Stimulated activated CD8-positive, alpha-beta memory T cell treated with anti-CD3 and anti-CD28 coated beads, Interleukin-7, amount 100 ng/mL, for 1 hour (primary cell): ENCODE results near the gene LDAF1.
A peak's percentile ranks its signal among the peaks of the same experiment; 100 is the strongest.
"Not testable (repeated sequence)": the region's sequence is repeated elsewhere in the genome, so short reads cannot be mapped to it uniquely, and the experiment has no call there.

Source experiments
- DNase-seq, 2 donors: peaks; one replicate each; pipeline ENCODE4 v3.0.0-alpha.2; 2020; ENCODE audit warnings: low read depth in 2 of 2

The LDAF1 gene

DNA sequence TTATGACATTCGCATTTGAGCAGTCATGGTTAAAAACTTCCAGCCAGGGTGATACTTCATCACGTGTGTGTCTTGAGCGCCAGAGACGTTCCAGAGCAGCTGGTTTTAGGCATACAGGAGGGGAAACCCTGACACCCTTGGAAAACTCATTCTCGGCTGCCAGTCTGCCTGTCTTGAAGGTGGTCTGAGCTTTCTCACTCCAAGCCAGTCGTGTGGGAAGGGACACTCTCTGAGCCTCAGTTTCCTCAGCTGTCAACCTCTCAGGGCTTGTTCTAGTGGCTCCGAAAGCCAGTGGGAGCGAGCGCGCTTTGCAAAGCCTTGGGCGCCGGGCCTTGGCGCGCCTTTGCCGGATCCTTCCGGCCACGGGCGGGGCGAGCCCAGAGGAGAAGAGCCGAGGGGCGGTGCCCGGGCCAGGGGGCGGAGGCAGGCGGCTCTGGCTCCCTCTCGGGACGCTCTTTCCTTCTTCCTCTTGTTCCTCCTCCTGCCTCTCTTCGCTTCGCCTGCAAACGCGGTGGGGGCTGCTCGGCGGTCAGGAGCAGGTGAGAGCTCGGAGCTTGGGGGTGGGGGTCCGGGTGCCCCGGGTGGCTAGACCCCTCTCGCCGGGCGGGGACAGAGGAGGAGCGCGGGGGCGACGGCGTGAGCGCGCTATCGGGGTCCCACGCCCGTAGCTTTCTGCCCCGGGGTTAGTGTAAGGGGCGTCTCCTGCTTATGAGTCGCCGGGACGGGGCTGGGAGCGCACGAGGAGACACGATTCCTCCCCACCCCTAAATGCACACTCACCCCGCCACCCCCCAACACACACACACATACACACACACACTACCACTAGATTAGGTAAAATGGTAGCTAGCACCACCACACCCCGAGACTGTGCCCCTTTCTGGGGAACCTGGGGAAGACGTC, at the start of gene LDAF1:
Gene LDAF1, plus strand, starts transcription at position 467 of the 903 bp plus-strand sequence. CDS start 2,509 bp downstream, outside the sequence.
- DNase-seq, result peak; percentile 50 to 55

DNA sequence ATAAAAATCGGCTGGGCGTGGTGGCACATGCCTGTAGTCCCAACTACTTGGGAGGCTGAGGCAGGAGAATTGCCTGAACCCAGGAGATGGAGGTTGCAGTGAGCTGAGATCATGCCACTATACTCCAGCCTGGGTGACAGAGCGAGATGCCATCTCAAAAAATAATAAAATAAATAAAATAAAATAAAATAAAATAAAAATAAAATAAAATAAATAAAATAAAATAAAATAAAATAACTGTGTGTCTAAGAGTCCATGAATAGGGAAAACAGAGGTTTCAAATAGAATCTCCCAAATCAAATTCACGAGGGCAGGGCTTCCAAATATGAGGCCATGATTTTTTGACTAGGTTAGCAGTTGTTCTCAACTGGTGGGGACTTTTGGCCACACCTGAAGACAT, 42.9 kb upstream of the LDAF1 start:
- not testable (repeated sequence) for DNase-seq

DNA sequence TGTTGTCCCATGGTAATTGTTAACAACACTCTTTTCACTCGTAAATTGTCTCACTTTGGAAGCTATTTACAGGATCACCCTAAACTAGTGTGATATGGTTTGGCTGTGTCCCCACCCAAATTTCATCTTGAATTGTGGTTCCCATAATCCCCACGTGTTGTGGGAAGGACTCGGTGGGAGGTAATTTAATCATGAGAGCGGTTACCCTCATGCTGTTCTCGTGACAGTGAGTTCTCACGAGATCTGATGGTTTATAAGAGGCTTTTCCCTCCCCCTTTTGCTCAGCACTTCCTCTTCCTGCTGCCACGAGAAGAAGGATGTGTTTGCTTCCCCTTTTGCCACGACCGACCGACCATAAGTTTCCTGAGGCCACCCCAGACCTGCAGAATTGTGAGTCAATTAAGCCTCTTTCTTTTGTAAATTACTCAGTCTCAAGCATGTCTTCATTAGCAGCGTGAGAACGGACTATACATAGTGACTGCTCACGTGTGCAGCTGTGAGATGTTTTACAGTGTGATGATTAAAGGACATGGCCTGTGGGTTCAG, 42.3 kb upstream of the LDAF1 start:
- DNase-seq, result no peak

GRCh38 chr16:21117567-21117966, 40.9 kb upstream of the LDAF1 start:
- no peak for DNase-seq

- no peak for DNase-seq
These were observed 37.4 kb upstream of the LDAF1 start for GRCh38 chr16:21120976-21121520.

- no peak for DNase-seq
These were observed 33.3 kb upstream of the LDAF1 start for GRCh38 chr16:21125191-21125590.

- no peak for DNase-seq
These were observed 32.0 kb upstream of the LDAF1 start for GRCh38 chr16:21126518-21126917.

DNA sequence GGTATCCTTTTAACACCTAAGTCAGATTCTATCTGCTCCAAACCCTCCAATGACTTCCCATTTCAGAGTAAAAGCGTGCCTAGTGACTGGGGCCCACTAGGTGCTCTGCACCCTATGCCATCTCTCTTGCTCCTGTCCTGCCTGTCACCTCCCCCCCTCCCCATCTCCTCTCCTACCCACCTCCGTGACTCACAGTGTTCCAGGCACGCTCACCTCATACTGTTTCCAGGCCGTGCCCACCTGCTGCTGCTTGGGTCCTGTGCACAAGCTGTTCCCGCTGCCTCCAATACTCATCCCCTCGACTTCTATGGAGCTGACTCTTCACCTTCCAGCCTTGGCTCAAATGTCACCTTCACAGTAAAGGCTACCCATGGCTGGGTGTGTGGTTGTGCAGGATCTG, 29.5 kb upstream of the LDAF1 start:
- no peak for DNase-seq

GRCh38 chr16:21130811-21131210, 27.7 kb upstream of the LDAF1 start:
- no peak for DNase-seq

DNA sequence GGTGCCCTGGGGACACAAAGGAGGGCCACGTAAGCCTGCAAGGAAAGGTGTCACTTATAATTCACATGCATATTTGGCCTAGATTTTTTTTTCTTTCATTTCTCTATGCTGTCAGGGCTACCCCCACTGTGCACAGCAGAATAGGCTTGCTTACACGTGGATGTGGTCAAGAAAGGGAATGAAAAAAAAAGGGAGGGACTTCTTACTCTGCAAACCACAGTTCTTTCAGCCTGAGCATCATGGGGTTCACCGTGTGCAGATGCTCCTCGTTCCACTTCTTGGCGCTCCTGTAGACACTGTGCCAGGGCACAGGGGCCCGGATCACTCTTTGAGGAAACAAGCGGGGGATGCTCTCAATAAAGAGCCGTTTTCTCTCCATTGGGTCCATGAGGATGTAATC, 24.4 kb upstream of the LDAF1 start:
- DNase-seq, result no peak

GRCh38 chr16:21145738-21146137, 12.7 kb upstream of the LDAF1 start:
- no peak for DNase-seq

DNA sequence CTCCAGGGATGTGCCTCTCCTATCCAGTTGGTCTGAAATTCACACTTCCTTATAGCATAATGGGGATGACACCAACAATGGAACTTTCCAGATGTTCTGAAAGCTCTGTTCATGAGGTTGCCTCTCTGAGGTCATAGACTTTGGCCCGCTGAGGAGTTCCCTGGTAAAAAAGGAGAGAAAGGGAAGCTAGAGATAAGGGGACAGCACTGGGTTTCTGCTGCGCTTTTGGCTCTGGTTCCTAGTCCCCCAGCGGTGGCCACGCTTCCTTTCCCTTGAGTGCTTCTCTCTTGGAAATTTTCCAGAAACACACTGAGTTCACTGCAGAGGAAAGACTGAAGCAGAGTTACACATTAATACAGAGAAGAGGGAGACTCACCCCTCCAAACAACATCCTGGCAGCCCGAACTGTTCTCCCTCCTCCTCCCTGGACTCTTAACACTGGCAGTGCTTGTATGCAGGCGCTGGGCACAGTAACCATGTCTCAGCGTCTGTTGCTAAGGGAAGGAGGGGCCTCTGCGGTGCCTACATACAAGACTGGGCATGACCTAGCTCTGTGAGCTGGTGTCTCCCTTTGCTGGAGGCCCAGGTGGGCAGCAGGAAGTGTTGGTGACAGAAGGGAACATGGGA, 8.0 kb upstream of the LDAF1 start, which contains the start of gene DNAH3:
Gene DNAH3, minus strand, starts transcription at position 472 of the 627 bp plus-strand sequence. CDS start 527 bp downstream, outside the sequence.
- DNase-seq, result no peak

DNA sequence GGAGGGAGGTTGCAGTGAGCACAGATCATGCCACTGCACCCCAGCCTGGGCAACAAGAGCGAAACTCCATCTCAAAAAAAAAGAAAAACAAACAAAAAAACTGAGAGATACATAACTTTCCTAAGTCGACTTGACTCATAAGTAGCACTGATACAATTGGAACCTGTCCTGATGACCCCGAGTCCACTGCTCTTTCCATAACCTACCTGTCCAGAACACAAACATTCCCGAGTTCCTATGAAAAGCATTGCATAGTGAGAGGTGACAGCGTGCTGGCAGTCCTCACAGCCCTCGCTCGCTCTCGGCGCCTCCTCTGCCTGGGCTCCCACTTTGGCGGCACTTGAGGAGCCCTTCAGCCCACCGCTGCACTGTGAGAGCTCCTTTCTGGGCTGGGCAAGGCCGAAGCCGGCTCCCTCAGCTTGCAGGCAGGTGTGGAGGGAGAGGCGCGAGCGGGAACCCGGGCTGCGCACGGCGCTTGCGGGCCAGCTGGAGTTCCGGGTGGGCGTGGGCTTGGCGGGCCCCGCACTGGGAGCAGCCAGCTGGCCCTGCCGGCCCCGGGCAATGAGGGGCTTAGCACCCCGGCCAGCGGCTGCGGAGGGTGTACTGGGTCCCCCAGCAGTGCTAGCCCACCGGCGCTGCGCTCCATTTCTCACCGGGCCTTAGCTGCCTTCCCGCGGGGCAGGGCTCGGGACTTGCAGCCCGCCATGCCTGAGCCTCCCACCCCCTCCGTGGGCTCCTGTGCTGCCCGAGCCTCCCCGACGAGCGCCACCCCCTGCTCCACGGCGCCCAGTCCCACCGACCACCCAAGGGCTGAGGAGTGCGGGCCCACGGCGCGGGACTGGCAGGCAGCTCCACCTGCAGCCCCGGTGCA, 6.1 kb upstream of the LDAF1 start:
- not testable (repeated sequence) for DNase-seq

DNA sequence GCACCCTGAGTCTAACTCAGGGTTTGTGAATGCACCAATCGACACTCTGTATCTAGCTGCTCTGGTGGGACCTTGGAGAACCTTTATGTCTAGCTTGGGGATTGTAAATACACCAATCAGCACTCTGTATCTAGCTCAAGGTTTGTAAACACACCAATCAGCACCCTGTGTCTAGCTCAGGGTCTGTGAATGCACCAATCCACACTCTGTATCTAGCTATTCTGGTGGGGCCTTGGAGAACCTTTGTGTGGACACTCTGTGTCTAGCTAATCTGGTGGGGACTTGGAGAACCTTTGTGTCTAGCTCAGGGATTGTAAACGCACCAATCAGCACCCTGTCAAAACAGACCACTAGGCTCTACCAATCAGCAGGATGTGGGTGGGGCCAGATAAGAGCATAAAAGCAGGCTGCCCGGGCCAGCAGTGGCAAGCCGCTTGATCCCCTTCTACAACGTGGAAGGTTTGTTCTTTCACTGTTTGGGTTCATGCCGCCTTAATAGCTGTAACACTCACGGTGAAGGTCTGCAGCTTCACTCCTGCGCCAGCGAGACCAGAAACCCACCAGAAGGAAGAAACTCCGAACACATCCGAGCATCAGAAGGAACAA, 5.2 kb upstream of the LDAF1 start:
- not testable (repeated sequence) for DNase-seq

DNA sequence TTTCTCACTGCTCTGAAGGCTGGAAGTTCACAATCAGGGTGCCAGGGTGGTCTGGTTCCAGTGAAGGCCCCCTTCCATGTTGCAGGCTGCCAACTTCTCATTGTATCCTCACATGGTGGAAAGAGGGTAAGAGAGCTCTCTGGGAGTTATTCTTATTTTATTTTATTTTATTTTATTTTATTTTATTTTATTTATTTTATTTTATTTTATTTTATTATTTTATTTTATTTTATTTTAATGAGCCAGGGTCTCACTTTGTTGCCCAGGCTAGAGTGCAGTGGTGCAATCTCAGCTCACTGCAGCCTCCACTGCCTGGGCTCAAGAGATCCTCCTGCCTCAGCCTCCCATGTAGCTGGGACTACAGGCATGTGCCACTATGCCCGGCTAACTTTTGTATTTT, 2.5 kb upstream of the LDAF1 start:
- not testable (repeated sequence) for DNase-seq

DNA sequence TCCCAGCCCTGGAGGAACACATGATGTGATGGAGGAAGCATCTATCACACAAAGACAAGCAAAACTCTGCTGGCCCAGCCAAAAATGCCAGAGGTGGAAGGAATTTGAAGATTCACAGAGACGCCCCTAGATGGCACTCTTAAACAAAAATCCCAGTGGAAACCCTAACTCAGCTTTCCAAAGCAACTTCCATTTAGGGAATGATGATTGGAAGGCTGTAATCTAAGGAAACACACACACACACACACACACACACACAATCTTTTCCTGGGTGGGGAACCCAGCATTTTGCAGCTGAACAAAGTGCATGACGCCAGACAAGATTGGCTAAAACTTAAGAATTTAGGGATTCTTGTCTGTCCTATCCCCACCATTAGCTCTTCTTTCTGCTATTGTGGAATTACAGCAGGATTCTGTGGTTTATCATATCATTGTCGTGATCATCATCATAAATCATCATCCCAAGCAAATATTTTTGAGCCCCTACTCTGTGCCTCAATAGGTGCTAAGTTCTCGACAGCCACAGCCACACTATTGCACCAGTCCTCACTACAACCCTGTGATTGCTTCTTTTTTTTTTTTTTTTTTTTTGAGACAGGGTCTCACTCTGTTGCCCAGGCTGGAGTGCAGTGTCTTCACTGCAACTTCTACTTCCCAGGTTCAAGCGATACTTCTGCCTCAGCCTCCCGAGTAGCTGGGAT, 1.6 kb upstream of the LDAF1 start:
- no peak for DNase-seq

GRCh38 chr16:21157632-21158031, 842 bp upstream of the LDAF1 start:
- no peak for DNase-seq

DNA sequence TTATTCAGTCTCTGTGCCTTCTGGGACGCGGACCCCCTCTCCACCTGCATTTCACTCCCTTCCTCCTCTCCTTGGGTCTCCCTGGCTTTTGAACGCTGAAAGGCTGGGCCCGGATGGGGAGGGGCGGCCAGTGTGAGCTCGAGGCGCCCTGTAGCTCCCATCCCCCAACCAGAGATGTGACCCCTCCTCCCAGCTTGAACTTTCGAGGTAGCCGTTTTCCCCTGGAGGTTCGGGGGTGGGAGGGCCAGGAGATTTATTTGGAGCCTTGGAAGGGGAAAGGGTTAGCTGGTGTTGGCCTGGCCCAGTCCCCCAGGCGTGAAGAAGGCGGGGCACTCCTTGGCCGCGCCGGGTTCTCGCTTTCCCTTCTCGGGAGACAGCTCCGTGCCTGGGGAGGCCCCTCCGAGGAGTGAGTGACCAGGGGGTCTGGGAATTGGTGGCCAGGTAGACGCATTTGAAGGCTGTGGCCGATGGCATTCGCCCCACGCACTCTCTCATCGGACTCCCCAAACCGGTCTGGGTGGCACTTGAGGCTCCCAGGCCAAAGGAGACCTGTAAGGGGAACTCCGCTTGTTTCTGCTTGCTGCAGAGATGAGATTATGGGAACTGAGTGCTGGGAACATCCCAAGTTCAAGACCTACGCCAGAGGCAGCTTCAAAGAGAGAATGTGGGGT, 942 bp downstream of the LDAF1 start:
- no peak for DNase-seq

DNA sequence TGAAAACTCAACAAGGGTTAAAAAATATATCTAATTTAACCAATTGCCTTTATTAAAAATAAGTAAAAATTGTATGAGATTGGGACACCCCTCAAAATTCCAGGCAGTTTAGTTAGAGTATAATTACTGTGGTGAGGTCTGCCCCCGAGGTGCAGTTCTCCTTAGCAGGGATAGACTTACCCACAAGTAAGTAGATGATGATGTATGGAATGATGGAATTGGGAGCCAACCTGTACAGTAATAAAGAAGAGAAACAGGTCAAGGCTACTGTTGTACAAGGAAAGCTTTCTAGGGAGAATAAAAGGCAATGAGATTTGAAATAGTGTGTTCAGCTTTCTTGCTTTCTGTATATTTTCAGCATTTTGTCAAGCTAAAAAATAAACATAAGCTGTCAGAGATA, 1.8 kb downstream of the LDAF1 start:
- no peak for DNase-seq

DNA sequence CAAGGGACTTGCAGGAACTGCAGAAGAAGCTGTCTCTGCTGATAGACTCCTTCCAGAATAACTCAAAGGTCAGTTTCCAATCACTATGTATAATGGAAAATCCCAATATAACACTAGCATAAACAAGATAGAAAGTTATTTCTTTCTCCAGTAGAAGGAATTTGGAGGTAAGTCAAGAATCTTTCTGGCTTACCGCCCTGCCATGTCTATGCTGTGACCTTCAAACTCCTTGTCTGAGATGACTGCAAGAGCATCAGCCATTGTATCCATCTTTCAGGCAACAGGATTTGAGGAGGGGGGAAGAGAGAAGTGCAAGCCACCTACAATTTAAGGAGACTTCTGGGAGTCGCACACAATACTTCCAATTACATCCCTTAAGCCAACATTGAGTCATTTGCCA, 2.7 kb downstream of the LDAF1 start:
- DNase-seq, result no peak
